ENCODE data around the gene FBXO17. TPM values are rescaled to one million over a fixed set of nuclear protein-coding genes. Genes with fewer than 3 reads are reported as not detected.

Gene FBXO17
- total RNA-seq, 1 donor from 2014 or later: 77.3 TPM

DNA sequence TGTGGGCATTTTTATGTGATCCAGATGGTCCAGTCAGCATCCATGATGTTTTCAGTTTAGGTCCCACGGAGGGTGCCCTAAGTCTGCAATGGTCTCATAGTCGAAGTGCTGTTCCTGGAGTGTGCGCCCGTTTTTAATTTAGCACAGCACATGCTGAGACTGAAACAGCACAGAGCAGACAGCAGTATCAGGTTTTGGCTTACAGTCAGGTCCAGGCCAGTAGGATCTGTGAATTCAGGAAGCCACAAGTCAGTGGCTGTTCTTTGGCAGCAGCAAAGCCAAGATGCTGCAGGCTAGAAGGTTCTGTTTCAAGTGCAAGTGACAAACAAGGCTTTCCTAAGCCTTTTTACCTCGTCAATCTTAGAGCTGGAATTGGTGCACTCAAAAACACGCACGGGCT is 38.5 kb upstream of the FBXO17 start:
- no peak overlapping the region for H3K4me3 Mint-ChIP-seq
- no peak overlapping the region for H3K27ac Mint-ChIP-seq
- TF ChIP-seq, protein P1, sequence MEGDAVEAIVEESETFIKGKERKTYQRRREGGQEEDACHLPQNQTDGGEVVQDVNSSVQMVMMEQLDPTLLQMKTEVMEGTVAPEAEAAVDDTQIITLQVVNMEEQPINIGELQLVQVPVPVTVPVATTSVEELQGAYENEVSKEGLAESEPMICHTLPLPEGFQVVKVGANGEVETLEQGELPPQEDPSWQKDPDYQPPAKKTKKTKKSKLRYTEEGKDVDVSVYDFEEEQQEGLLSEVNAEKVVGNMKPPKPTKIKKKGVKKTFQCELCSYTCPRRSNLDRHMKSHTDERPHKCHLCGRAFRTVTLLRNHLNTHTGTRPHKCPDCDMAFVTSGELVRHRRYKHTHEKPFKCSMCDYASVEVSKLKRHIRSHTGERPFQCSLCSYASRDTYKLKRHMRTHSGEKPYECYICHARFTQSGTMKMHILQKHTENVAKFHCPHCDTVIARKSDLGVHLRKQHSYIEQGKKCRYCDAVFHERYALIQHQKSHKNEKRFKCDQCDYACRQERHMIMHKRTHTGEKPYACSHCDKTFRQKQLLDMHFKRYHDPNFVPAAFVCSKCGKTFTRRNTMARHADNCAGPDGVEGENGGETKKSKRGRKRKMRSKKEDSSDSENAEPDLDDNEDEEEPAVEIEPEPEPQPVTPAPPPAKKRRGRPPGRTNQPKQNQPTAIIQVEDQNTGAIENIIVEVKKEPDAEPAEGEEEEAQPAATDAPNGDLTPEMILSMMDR (IDR thresholded peaks at IDR 0.05; ENCODE audit: unreplicated experiment): no peak
- H3K36me3 Mint-ChIP-seq: peaks cover 3% of the 10 kb centered on the region
- no peaks in the 10 kb centered on the region for H3K4me1 Mint-ChIP-seq
- peaks cover 6% of the 10 kb centered on the region for H3K9me3 Mint-ChIP-seq
- no peak for DNase-seq (ENCODE audit: low spot score in 2 of 2, unreplicated experiment in 2 of 2)
- no peaks in the 10 kb centered on the region for H3K27me3 Mint-ChIP-seq (ENCODE audit: low read depth)

DNA sequence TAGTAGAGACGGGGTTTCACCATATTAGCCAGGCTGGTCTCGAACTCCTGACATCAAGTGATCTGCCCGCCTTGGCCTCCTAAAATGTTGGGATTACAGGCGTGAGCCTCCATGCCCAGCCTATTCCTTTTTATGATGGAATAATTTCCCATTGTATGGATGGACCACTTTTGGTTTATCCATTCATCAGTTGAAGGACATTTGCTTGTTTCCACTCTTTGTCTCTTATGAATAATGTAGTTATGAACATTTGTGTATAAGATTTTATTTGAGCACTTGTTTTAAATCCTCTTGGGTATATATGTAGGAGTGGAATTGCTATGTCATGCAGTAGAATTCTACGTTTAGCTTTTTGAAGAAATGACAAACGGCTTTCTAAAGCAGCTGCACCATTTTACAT is 33.5 kb upstream of the FBXO17 start:
- no peak for DNase-seq (ENCODE audit: low spot score in 2 of 2, unreplicated experiment in 2 of 2)
- peaks cover 6% of the 10 kb centered on the region for H3K9me3 Mint-ChIP-seq
- TF ChIP-seq, protein P1 (IDR thresholded peaks at IDR 0.05; ENCODE audit: unreplicated experiment): no peak
- no peak overlapping the region for H3K4me3 Mint-ChIP-seq
- no peak overlapping the region for H3K27ac Mint-ChIP-seq
- H3K4me1 Mint-ChIP-seq: peaks cover 2% of the 10 kb centered on the region
- no peaks in the 10 kb centered on the region for H3K27me3 Mint-ChIP-seq (ENCODE audit: low read depth)
- H3K36me3 Mint-ChIP-seq: peaks cover 3% of the 10 kb centered on the region

DNA sequence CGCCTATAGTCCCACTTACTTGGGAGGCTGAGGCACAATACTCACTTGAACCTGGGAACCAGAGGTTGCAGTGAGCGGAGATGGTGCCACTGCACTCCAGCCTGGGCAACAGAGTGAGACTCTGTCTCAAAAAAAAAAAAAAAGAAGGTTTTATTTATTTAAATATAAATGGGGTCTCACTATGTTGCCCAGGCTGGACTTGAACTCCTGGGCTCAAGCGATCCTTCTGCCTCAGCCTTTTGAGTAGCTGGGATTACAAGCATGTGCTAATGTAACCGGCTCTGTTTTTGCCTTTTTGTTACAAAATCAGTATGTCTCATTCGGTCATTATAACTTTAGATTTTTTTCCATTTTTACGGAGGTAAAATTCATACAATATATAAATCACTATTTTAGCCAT is 32.6 kb upstream of the FBXO17 start:
- no peak for DNase-seq (ENCODE audit: low spot score in 2 of 2, unreplicated experiment in 2 of 2)
- Mint-ChIP-seq H3K27me3 (ENCODE audit: low read depth) (no peaks in the 10 kb centered on the region), H3K9me3 (peaks cover 6% of the 10 kb centered on the region), H3K4me3 (no peak overlapping the region), H3K27ac (no peak overlapping the region), H3K4me1 (peaks cover 2% of the 10 kb centered on the region), H3K36me3 (peaks cover 3% of the 10 kb centered on the region)
- TF ChIP-seq, protein P1 (IDR thresholded peaks at IDR 0.05; ENCODE audit: unreplicated experiment): no peak

DNA sequence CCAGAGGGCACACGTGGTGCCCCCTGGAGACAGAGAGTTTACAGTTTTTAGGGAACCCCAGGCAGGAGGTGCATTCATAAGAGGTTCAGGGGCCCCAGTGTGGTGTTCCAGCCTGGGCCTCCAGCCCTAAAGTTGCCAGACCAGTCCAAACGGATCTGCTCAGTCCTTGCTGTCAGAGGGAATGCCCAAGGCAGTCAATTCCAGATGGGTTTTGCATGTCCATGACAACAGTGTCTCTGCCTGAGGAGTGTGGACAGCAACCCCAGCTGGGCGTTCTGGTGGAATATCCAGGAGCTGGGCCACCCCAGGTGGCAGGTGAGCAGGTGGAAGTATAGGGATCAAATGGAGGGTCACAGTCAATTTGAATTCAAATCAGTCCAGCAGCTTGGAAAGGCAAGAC is 31.6 kb upstream of the FBXO17 start:
- Mint-ChIP-seq H3K4me1 (peaks cover 2% of the 10 kb centered on the region), H3K27ac (no peak overlapping the region), H3K9me3 (peaks cover 6% of the 10 kb centered on the region), H3K27me3 (ENCODE audit: low read depth) (no peaks in the 10 kb centered on the region), H3K4me3 (no peak overlapping the region), H3K36me3 (no peaks in the 10 kb centered on the region)
- DNase-seq (ENCODE audit: low spot score in 2 of 2, unreplicated experiment in 2 of 2): no peak
- TF ChIP-seq, protein P1 (IDR thresholded peaks at IDR 0.05; ENCODE audit: unreplicated experiment): no peak

DNA sequence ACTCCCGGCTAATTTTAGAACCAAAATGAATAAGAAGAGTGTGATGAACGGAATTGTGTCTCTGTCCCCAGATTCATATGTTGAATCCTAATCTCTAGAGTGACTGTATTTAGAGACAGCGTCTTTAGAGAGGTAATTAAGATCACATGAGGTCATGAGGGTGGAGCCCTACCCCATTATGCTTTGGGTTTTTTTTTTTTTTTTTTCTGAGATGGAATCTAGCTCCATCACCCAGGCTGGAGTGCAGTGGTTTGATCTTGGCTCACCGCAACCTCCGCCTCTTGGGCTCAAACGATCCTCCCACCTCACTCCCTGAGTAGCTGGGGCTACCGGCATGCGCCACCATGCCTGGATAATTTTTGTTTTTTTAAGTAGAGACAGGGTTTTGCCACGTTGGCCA is 28.9 kb upstream of the FBXO17 start:
- TF ChIP-seq, protein P1 (IDR thresholded peaks at IDR 0.05; ENCODE audit: unreplicated experiment): no peak
- peaks cover 2% of the 10 kb centered on the region for H3K4me1 Mint-ChIP-seq
- H3K27ac Mint-ChIP-seq: no peak overlapping the region
- no peaks in the 10 kb centered on the region for H3K27me3 Mint-ChIP-seq (ENCODE audit: low read depth)
- DNase-seq (ENCODE audit: low spot score in 2 of 2, unreplicated experiment in 2 of 2): no peak
- H3K36me3 Mint-ChIP-seq: no peaks in the 10 kb centered on the region
- peaks cover 4% of the 10 kb centered on the region for H3K9me3 Mint-ChIP-seq
- H3K4me3 Mint-ChIP-seq: no peak overlapping the region

DNA sequence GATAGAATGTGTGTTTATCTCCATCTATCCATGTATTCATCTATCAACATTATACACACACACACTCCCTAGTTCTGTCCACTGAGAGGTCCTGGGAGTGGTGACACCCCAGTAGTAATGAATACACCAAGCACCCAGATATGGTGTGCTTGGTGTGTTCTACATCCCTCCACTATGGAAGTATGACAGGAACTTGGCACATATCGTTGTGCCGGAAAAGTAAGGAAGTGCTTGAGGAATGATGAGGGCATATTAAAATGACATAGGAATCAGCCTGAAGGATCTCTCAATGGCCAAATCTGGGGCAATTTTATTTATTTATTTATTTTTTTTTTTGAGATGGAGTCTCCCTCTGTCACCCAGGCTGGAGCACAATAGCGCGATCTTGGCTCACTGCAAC is 28.3 kb upstream of the FBXO17 start:
- no peaks in the 10 kb centered on the region for H3K36me3 Mint-ChIP-seq
- no peaks in the 10 kb centered on the region for H3K9me3 Mint-ChIP-seq
- H3K4me3 Mint-ChIP-seq: no peak overlapping the region
- H3K27me3 Mint-ChIP-seq (ENCODE audit: low read depth): no peaks in the 10 kb centered on the region
- H3K27ac Mint-ChIP-seq: no peak overlapping the region
- peaks cover 2% of the 10 kb centered on the region for H3K4me1 Mint-ChIP-seq
- TF ChIP-seq, protein P1 (IDR thresholded peaks at IDR 0.05; ENCODE audit: unreplicated experiment): no peak
- DNase-seq (ENCODE audit: low spot score in 2 of 2, unreplicated experiment in 2 of 2): no peak

All from mesothelial cell of epicardium (in vitro differentiated cells).